VCaP (cell line): Measurements from ENCODE around the gene TRIM13.
A peak's percentile ranks its signal among the peaks of the same experiment; 100 is the strongest.
"Not testable (repeated sequence)": the region's sequence is repeated elsewhere in the genome, so short reads cannot be mapped to it uniquely, and the experiment has no call there.

Source experiments
- H3K27ac ChIP-seq: fragments of 450-650 bp; 2 replicates; pipeline ENCODE4 v1.5.1; 2017
- TF ChIP-seq, protein P1 (sequence below): fragments of 450-650 bp; conservative IDR thresholded peaks from 2 replicates; pipeline ENCODE4 v1.5.1; 2017; ENCODE audit warnings: mild to moderate bottlenecking, moderate library complexity

Gene TRIM13, protein sequence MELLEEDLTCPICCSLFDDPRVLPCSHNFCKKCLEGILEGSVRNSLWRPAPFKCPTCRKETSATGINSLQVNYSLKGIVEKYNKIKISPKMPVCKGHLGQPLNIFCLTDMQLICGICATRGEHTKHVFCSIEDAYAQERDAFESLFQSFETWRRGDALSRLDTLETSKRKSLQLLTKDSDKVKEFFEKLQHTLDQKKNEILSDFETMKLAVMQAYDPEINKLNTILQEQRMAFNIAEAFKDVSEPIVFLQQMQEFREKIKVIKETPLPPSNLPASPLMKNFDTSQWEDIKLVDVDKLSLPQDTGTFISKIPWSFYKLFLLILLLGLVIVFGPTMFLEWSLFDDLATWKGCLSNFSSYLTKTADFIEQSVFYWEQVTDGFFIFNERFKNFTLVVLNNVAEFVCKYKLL

DNA sequence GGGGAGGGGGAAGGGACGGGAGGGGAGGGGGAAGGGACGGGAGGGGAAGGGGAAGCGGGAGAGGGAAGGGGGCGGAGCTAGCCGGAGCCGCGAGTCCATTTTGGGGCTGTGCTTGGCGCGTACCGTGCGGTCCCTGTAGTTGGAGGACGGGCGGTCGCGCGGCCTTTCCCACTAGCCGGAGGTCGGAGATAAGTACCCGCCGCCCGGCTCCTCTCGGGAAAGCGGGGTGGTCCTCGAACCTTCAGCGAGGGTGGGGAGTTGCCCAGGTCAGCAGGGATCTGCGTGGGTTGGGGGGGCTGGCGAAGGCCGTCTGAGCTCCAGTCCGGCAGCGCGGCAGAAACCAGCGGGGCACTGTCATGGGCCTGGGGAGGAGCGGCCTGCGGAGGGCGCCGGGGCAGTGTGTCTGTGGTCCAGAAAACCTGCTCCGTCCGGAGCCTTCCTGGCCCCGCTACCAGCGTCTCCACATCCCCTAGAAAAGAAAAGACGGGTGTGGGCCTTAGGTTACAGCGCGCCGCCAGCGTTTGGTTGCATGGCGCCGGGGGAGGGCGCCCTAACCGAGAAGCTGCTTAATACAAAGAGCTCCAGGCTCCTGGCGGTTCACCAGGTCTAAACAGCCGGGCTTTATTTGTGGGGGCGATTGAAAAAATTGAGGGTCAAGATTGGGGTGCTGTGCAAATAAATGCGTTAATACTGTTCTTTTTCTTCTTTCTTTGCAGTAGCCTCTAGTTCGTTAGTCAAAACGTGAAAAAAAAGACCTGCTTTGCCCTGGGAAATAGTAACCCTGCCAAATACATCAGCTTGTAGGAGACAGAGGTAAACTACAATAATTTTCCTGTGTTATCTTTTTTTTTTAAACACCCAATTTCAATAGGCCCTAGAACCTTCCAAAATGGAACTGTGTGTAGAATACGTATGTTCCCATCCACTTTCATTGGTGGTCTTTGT, at the start of gene TRIM13:
TSS of gene TRIM13 (plus strand) at position 92 of the 945 bp plus-strand sequence. CDS start 14,899 bp downstream, outside the sequence.
- peak within 1 kb of the TSS; percentile 98 for H3K27ac ChIP-seq
- TF ChIP-seq, protein P1, sequence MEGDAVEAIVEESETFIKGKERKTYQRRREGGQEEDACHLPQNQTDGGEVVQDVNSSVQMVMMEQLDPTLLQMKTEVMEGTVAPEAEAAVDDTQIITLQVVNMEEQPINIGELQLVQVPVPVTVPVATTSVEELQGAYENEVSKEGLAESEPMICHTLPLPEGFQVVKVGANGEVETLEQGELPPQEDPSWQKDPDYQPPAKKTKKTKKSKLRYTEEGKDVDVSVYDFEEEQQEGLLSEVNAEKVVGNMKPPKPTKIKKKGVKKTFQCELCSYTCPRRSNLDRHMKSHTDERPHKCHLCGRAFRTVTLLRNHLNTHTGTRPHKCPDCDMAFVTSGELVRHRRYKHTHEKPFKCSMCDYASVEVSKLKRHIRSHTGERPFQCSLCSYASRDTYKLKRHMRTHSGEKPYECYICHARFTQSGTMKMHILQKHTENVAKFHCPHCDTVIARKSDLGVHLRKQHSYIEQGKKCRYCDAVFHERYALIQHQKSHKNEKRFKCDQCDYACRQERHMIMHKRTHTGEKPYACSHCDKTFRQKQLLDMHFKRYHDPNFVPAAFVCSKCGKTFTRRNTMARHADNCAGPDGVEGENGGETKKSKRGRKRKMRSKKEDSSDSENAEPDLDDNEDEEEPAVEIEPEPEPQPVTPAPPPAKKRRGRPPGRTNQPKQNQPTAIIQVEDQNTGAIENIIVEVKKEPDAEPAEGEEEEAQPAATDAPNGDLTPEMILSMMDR = peak; percentile 87

DNA sequence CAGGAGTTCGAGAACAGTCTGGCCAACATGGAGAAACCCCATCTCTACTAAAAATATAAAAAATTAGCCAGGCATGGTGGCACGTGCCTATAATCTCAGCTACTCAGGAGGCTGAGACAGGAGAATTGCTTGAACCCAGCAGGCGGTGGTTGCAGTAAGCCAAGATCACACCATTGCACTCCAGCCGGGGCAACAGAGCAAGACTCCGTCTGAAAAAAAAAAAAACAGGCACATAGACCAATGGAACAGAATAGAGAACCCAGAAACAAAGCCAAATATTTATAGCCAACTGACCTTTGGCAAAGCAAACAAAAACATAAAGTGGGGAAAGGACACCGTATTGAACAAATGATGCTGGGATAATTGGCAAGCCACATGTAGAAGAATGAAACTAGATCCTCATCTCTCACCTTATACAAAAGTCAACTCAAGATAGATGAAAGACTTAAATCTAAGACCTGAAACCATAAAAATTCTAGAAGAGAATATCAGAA, 48.0 kb upstream of the TRIM13 start:
- not testable (repeated sequence) for H3K27ac ChIP-seq

DNA sequence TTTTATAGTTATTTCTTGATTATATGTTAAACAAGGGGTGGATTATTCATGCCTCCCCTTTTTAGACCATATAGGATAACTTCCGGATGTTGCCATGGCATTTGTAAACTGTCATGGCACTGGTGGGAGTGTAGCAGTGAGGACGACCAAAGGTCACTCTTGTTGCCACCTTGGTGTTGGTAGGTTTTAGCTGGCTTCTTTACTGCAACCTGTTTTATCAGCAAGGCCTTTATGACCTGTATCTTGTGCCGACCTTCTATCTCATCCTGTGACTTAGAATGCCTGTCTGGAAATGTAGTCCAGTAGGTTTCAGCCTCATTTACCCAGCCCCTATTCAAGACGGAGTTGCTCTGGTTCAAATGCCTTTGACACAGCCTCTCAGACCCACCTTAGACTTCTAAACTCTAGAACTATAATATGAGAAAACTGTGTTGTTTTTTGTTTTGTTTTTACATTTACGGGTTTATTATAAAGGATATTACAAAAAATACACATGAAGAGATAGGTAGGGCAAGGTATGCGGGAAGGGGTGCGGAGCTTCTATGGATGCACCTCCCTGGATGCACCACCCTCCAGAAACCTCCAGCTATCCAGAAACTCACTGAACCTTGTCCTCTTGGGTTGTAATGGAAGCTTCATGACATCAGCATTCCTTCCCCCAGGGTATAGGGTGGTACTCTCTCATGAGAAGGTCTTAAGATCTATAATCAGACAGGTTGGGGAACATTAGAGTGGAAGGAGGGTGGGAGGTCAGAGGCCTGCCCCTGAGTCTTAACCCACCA, 44.9 kb upstream of the TRIM13 start:
- TF ChIP-seq, protein P1 = no peak
- no peak overlapping the region for H3K27ac ChIP-seq

GRCh38 chr13:49953560-49953959, 43.3 kb upstream of the TRIM13 start:
- TF ChIP-seq, protein P1 = no peak

GRCh38 chr13:49954674-49955455, 42.0 kb upstream of the TRIM13 start:
- TF ChIP-seq, protein P1 = no peak

More at GRCh38 chr13:49953560-49953959, 43.3 kb upstream of the TRIM13 start:
- no peak overlapping the region for H3K27ac ChIP-seq

GRCh38 chr13:49956131-49956530, 40.7 kb upstream of the TRIM13 start:
- TF ChIP-seq, protein P1 = no peak
- H3K27ac ChIP-seq = no peak overlapping the region

More at GRCh38 chr13:49954674-49955455, 42.0 kb upstream of the TRIM13 start:
- no peak overlapping the region for H3K27ac ChIP-seq

DNA sequence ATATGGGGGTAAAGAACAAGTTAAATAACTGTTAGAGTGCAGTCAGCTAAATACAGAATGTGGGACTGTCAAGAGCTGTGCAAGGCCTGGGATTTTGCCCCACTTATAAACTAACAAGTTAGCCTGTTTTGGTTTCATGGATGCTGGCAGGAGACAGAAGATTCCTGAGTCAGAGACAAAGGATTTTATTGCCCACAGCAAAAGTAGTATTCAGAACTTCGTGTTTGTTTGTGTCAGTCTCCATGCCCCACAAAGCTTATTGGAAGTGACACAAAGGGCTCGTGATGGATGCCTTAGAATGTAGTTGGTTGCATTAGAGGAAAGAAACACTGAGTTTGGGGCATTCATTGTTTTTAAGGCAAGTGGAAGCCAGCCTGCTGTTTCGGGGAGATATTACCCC, 38.5 kb upstream of the TRIM13 start:
- TF ChIP-seq, protein P1 = no peak

More for the DNA sequence above, 38.5 kb upstream of the TRIM13 start:
- no peak overlapping the region for H3K27ac ChIP-seq
